IMR-90 (cell line): ENCODE measurements around the gene WNT9B.

Experiments
- BHLHE40 ChIP-seq: fragments of 150-350 bp; IDR thresholded peaks from 2 replicates; pipeline ENCODE4 v1.6.1; 2016; ENCODE audit warnings: mild to moderate bottlenecking, low read depth, low read length
- CTCF ChIP-seq: conservative IDR thresholded peaks from 2 replicates; pipeline ENCODE4 v1.5.1; 2012; ENCODE audit warnings: mild to moderate bottlenecking, low read depth, low read length, improper control_type of control experiment
- ELK1 ChIP-seq: fragments of 150-350 bp; IDR thresholded peaks from 2 replicates; pipeline ENCODE4 v1.6.1; 2016; ENCODE audit warnings: low read depth, mild to moderate bottlenecking, low read length, moderate library complexity, borderline replicate concordance
- FOS ChIP-seq: fragments of 150-350 bp; IDR thresholded peaks from 2 replicates; pipeline ENCODE4 v1.6.1; 2016; ENCODE audit warnings: low read depth, low read length
- POLR2A ChIP-seq: IDR thresholded peaks from 2 replicates; pipeline ENCODE4 v1.6.1; 2012; ENCODE audit warnings: mild to moderate bottlenecking, low read depth, low read length
- USF2 ChIP-seq: fragments of 150-350 bp; IDR thresholded peaks from 2 replicates; pipeline ENCODE4 v1.6.1; 2017; ENCODE audit warnings: mild to moderate bottlenecking, antibody characterized with exemption, low read length, low read depth

GRCh38 chr17:46832945-46833839 is 18.2 kb upstream of the WNT9B start:
- TF ChIP-seq POLR2A: no peak
- TF ChIP-seq ELK1: no peak
- no peak for TF ChIP-seq CTCF
- peak; percentile 50; the same call in 1 of the 2 replicates for TF ChIP-seq USF2
- TF ChIP-seq BHLHE40: peak; percentile 80
- TF ChIP-seq FOS: no peak
